NCI-H82 treated with DMSO at 0.1 percent for 48 hours (cell line): ENCODE data around the gene MC5R.
"Not testable (repeated sequence)": the region's sequence is repeated elsewhere in the genome, so short reads cannot be mapped to it uniquely, and the experiment has no call there.

Experiments
- DNase-seq: peaks from one replicate; lab custom pipeline; 2025; ENCODE audit not compliant: unreplicated experiment; lab: John Stamatoyannopoulos, UW

MC5R gene

GRCh38 chr18:13836559-13836958 is 12.6 kb downstream of the MC5R start:
- DNase-seq = no peak

- DNase-seq = no peak
Observed at GRCh38 chr18:13849791-13850190, 25.8 kb downstream of the MC5R start.

GRCh38 chr18:13862898-13863297 is 38.9 kb downstream of the MC5R start:
- not testable (repeated sequence) for DNase-seq

GRCh38 chr18:13868501-13869271 is 44.7 kb downstream of the MC5R start:
- no peak for DNase-seq

GRCh38 chr18:13871701-13872100 is 47.8 kb downstream of the MC5R start:
- no peak for DNase-seq

- no peak for DNase-seq
Observed at GRCh38 chr18:13872373-13872772, 48.4 kb downstream of the MC5R start.

GRCh38 chr18:13872932-13873331 is 49.0 kb downstream of the MC5R start:
- no peak for DNase-seq

- DNase-seq = no peak
Observed at GRCh38 chr18:13874558-13874957, 50.6 kb downstream of the MC5R start.
